B cell (primary cell): ENCODE data around the gene OPA1. TPM values are rescaled to one million over a fixed set of nuclear protein-coding genes. Genes with fewer than 3 reads are reported as not detected.

Experiments
- ATAC-seq: fragments of 200-7000 bp; cut with Tn5 transposase; one replicate; pipeline ENCODE4 v1.10.0; 2021; ENCODE audit warnings: low read depth, mild to moderate bottlenecking, moderate number of reproducible peaks, moderate library complexity
- CTCF ChIA-PET: fragments of 350-600 bp; sonication (Branson Sonifier 250); formaldehyde crosslinking; loops from one replicate; lab custom pipeline; 2021; ENCODE audit warnings: antibody characterized with exemption, inconsistent platforms; lab: Charles Lee
- POLR2A ChIA-PET: fragments of 350-600 bp; sonication (Branson Sonifier 250); formaldehyde crosslinking; loops from one replicate; lab custom pipeline; 2021; ENCODE audit warnings: antibody characterized with exemption; lab: Charles Lee
- DNase-seq: peaks from one replicate; pipeline ENCODE4 v3.0.0; 2013
- H2AFZ ChIP-seq: 2 replicates; pipeline ENCODE4 v1.6.1; 2012; ENCODE audit warnings: mild to moderate bottlenecking, low read depth, low read length; ENCODE audit not compliant: insufficient read depth, poor library complexity, severe bottlenecking
- H3K27ac ChIP-seq, 2 donors: 1 replicate in 1 of 2; 2 replicates in 1 of 2; pipeline ENCODE4 v1.5.1; 2012 to 2013; ENCODE audit warnings: low read length in 2 of 2, mild to moderate bottlenecking in 2 of 2, moderate library complexity in 1 of 2
- H3K27me3 ChIP-seq, 4 experiments: fragments of 200-600 bp in 1 of 4; sonication (generic) in 1 of 4; replicated peaks in 1 of 4; 1 replicate in 2 of 4; 2 replicates in 2 of 4; pipeline versions ENCODE4 v1.6.1 to v1.7.0; 2013 to 2016; ENCODE audit warnings: low read length in 3 of 4, mild to moderate bottlenecking in 2 of 4, mixed read lengths in 1 of 4, moderate library complexity in 1 of 4; ENCODE audit not compliant: insufficient read depth in 4 of 4, control insufficient read depth in 3 of 4; ENCODE audit errors: control extremely low read depth in 1 of 4
- H3K36me3 ChIP-seq, 2 experiments: replicated peaks in 1 of 2; 1 replicate in 1 of 2; 2 replicates in 1 of 2; pipeline versions ENCODE4 v1.6.1 to v1.7.1; 2013; ENCODE audit warnings: low read length in 1 of 2; ENCODE audit not compliant: insufficient read depth in 2 of 2, control insufficient read depth in 1 of 2; ENCODE audit errors: control extremely low read depth in 1 of 2, extremely low read depth in 1 of 2
- H3K4me1 ChIP-seq, 2 donors: fragments of 200-600 bp in 1 of 2; sonication (generic) in 1 of 2; 1 replicate in 1 of 2; 2 replicates in 1 of 2; pipeline versions ENCODE4 v1.5.1 to v1.6.1; 2013 to 2017; ENCODE audit warnings: low read length in 2 of 2; ENCODE audit not compliant: control insufficient read depth in 2 of 2, insufficient read depth in 2 of 2
- H3K4me2 ChIP-seq: replicated peaks from 2 replicates; pipeline ENCODE3; 2012; ENCODE audit warnings: mild to moderate bottlenecking, low read depth, low read length; ENCODE audit not compliant: poor library complexity, severe bottlenecking
- H3K4me3 ChIP-seq, 5 experiments: fragments of 200-600 bp in 1 of 5; sonication (generic) in 1 of 5; 1 replicate in 3 of 5; 2 replicates in 2 of 5; pipeline versions ENCODE4 v1.5.1 to v1.7.0; 2011 to 2016; ENCODE audit warnings: low read length in 4 of 5, mild to moderate bottlenecking in 4 of 5, low read depth in 2 of 5, control low read depth in 1 of 5, moderate library complexity in 1 of 5; ENCODE audit not compliant: insufficient read depth in 1 of 5; ENCODE audit errors: control extremely low read depth in 1 of 5, extremely low read depth in 1 of 5
- H3K79me2 ChIP-seq: fragments of 200-600 bp; sonication (generic); one replicate; pipeline ENCODE4 v1.6.0; 2016; ENCODE audit warnings: low read length; ENCODE audit not compliant: control insufficient read depth, insufficient read depth
- H3K9ac ChIP-seq: fragments of 200-600 bp; sonication (generic); 2 replicates; pipeline ENCODE4 v1.6.1; 2017; ENCODE audit warnings: mild to moderate bottlenecking, low read length, moderate library complexity
- H3K9me3 ChIP-seq, 3 donors: one replicate each; pipeline versions ENCODE4 v1.6.1 to v1.7.1; 2013; ENCODE audit warnings: low read length in 2 of 3; ENCODE audit not compliant: control insufficient read depth in 2 of 3, insufficient read depth in 1 of 3; ENCODE audit errors: control extremely low read depth in 1 of 3
- H4K20me1 ChIP-seq: 2 replicates; pipeline ENCODE4 v1.6.0; 2012; ENCODE audit warnings: mild to moderate bottlenecking, low read length; ENCODE audit not compliant: insufficient read depth, control insufficient read depth, poor library complexity, severe bottlenecking
- H3K27ac Mint-ChIP-seq: one replicate; pipeline ENCODE4 v1.8.0; 2021; ENCODE audit warnings: mixed read lengths
- H3K27me3 Mint-ChIP-seq: one replicate; pipeline ENCODE4 v1.8.0; 2021; ENCODE audit warnings: mixed read lengths
- H3K4me1 Mint-ChIP-seq: one replicate; pipeline ENCODE4 v1.8.0; 2021; ENCODE audit warnings: mixed read lengths
- H3K4me3 Mint-ChIP-seq: one replicate; pipeline ENCODE4 v1.8.0; 2021; ENCODE audit warnings: mixed read lengths
- H3K9me3 Mint-ChIP-seq: one replicate; pipeline ENCODE4 v1.8.0; 2022; ENCODE audit warnings: mixed read lengths; ENCODE audit not compliant: insufficient read depth
- CTCF ChIP-seq: fragments of 200-600 bp; IDR thresholded peaks from one replicate; pipeline ENCODE4 v1.8.0; 2022; ENCODE audit warnings: antibody characterized with exemption, mild to moderate bottlenecking
- EZH2 ChIP-seq: IDR thresholded peaks from 2 replicates; pipeline ENCODE4 v1.6.1; 2012; ENCODE audit warnings: borderline replicate concordance, low read depth, mild to moderate bottlenecking, moderate library complexity, low read length; ENCODE audit not compliant: insufficient read depth, poor library complexity, severe bottlenecking
- WGBS: methylation state at CpG from one replicate; pipeline ENCODE4 v1.1.5; 2013; ENCODE audit warnings: missing lambda C conversion rate; ENCODE audit not compliant: insufficient coverage; 5-methylcytosine and 5-hydroxymethylcytosine counted together
- intact Hi-C: fragments of 100-400 bp; cut with micrococcal nuclease; formaldehyde crosslinking; loops from one replicate; pipeline ENCODE4 v1.10.0; 2022
- polyA plus RNA-seq: library from polyadenylated mRNA; depleted of rRNA; stranded (reverse); fragments of >200 nt; gene quantifications from 2 replicates; pipeline ENCODE4 v1.2.3, GENCODE V29; 2012
- total RNA-seq, 2 donors: library from RNA; stranded (reverse); fragments of 120-200 nt in 1 of 2; gene quantifications; 1 replicate in 1 of 2; 2 replicates in 1 of 2; pipeline versions ENCODE4 v1.2.3 to v1.2.4, GENCODE V29; 2013 to 2022

The OPA1 gene
- total and polyA plus RNA-seq, 2 donors (not counting 1 experiment from before 2014, with no cell fraction given) = 9.1 to 62.8 TPM

GRCh38 chr3:193590088-193590856 is 2.7 kb upstream of the OPA1 start:
- CTCF ChIA-PET = no interaction called here
- no peaks in the 10 kb centered on the region for H3K9me3 Mint-ChIP-seq
- no peak overlapping the region for H3K4me3 Mint-ChIP-seq

More at GRCh38 chr3:193590088-193590856, 2.7 kb upstream of the OPA1 start:
- no peaks in the 10 kb centered on the region for H3K9me3 ChIP-seq
- H3K4me2 ChIP-seq = no peak overlapping the region
- TF ChIP-seq EZH2 = no peak
- no peak for TF ChIP-seq CTCF
- no peak overlapping the region for H3K27ac Mint-ChIP-seq
- peaks cover 32% of the 10 kb centered on the region for H3K4me1 Mint-ChIP-seq
- no peak overlapping the region for H2AFZ ChIP-seq
- no peak overlapping the region for H3K27ac ChIP-seq
- no peaks in the 10 kb centered on the region for H4K20me1 ChIP-seq
- DNase-seq = no peak
- POLR2A ChIA-PET = no interaction called here
- H3K4me1 ChIP-seq = peaks cover 20 to 23% of the 10 kb centered on the region in 2 donors
- no peak for ATAC-seq
- no peak overlapping the region for H3K9ac ChIP-seq
- no peaks in the 10 kb centered on the region for H3K27me3 Mint-ChIP-seq
- WGBS = 88% methylated on average over 3 of the region's 6 CpGs
- intact Hi-C loops = no loop called here
- H3K36me3 ChIP-seq = no peaks in the 10 kb centered on the region
- H3K79me2 ChIP-seq = peaks cover 39% of the 10 kb centered on the region
- H3K27me3 ChIP-seq = no peaks in the 10 kb centered on the region
- no peak overlapping the region for H3K4me3 ChIP-seq
